K562 (cell line): ENCODE measurements around the gene TBL2. TPM values are rescaled to one million over a fixed set of nuclear protein-coding genes. Genes with fewer than 3 reads are reported as not detected.

ENCODE experiments used
- FOXJ2 ChIP-seq: fragments of 200-800 bp; sonication (Bioruptor generic); IDR thresholded peaks from 2 replicates; pipeline ENCODE4 v1.6.1; 2016; ENCODE audit warnings: missing genetic modification characterization, missing compliant biosample characterization
- HCFC1 ChIP-seq: IDR thresholded peaks from 2 replicates; pipeline ENCODE4 v1.6.1; 2012; ENCODE audit warnings: low read depth, low read length, improper control_type of control experiment
- MAFK ChIP-seq: IDR thresholded peaks from 2 replicates; pipeline ENCODE4 v1.6.1; 2011; ENCODE audit warnings: low read length, improper control_type of control experiment
- MYBL2 ChIP-seq, 2 experiments: fragments of 450-650 bp in 1 of 2; sonication (generic) in 1 of 2; formaldehyde crosslinking in 1 of 2; IDR thresholded peaks; 2 replicates each; pipeline versions ENCODE4 v1.6.1 to v1.8.1; 2017 to 2022; ENCODE audit warnings: borderline replicate concordance in 1 of 2, inconsistent platforms in 1 of 2, low read depth in 1 of 2, mild to moderate bottlenecking in 1 of 2, missing genetic modification reagents in 1 of 2, moderate library complexity in 1 of 2
- NR1H2 ChIP-seq: sonication (generic); formaldehyde crosslinking; IDR thresholded peaks from 2 replicates; pipeline ENCODE4 v1.4.0; 2020; ENCODE audit warnings: mild to moderate bottlenecking, missing genetic modification reagents
- NR2C1 ChIP-seq, 2 experiments: fragments of 450-650 bp; IDR thresholded peaks; 2 replicates each; pipeline ENCODE4 v1.6.1; 2017; ENCODE audit warnings: mild to moderate bottlenecking in 2 of 2, antibody characterized with exemption in 1 of 2, inconsistent platforms in 1 of 2, missing compliant biosample characterization in 1 of 2, missing genetic modification characterization in 1 of 2
- NR2F6 ChIP-seq: fragments of 450-650 bp; formaldehyde crosslinking; IDR thresholded peaks from 2 replicates; pipeline ENCODE4 v1.4.0; 2020; ENCODE audit warnings: mild to moderate bottlenecking
- PHB2 ChIP-seq: fragments of 450-650 bp; IDR thresholded peaks from 2 replicates; pipeline ENCODE4 v1.6.1; 2017; ENCODE audit warnings: low read depth
- REST ChIP-seq, 2 experiments: fragments of 450-650 bp; formaldehyde crosslinking in 1 of 2; IDR thresholded peaks; 2 replicates each; pipeline versions ENCODE4 v1.4.0 to v1.6.1; 2014 to 2020; ENCODE audit warnings: mild to moderate bottlenecking in 2 of 2, borderline replicate concordance in 1 of 2, low read depth in 1 of 2
- TFAM ChIP-seq: fragments of 250-450 bp; sonication (Bioruptor Pico); conservative IDR thresholded peaks from 2 replicates; pipeline ENCODE4 v1.5.0; 2021; ENCODE audit warnings: mild to moderate bottlenecking, moderate library complexity
- USF1 ChIP-seq: sonication (generic); formaldehyde crosslinking; IDR thresholded peaks from 2 replicates; pipeline ENCODE4 v1.9.0; 2022; ENCODE audit warnings: mild to moderate bottlenecking, missing genetic modification reagents
- YBX1 ChIP-seq: fragments of 450-650 bp; IDR thresholded peaks from 2 replicates; pipeline ENCODE4 v1.7.1; 2016; ENCODE audit warnings: mild to moderate bottlenecking
- ZBTB43 ChIP-seq: sonication (generic); formaldehyde crosslinking; IDR thresholded peaks from 2 replicates; pipeline ENCODE4 v1.8.0; 2023; ENCODE audit warnings: mild to moderate bottlenecking, missing genetic modification reagents
- ZNF197 ChIP-seq: fragments of 200-800 bp; sonication (Bioruptor generic); IDR thresholded peaks from 2 replicates; pipeline ENCODE4 v1.6.1; 2016; ENCODE audit warnings: low read depth, missing genetic modification characterization, missing compliant biosample characterization
- ZNF395 ChIP-seq: fragments of 200-800 bp; sonication (Bioruptor generic); IDR thresholded peaks from 2 replicates; pipeline ENCODE4 v1.6.1; 2017; ENCODE audit warnings: missing genetic modification characterization, missing compliant biosample characterization
- polyA plus RNA-seq, 8 experiments: library from polyadenylated mRNA; depleted of rRNA in 4 of 8; stranded (reverse) in 5 of 8; unstranded in 3 of 8; fragments of >200 nt; fragmentation: Nextera tagmentation in 2 of 8; fragmentation: Illumina TruSeq in 1 of 8; extraction: Ambion mirVana in 2 of 8; extraction: Trizol in 1 of 8; gene quantifications; 2 replicates each; pipeline versions ENCODE4 v1.2.1 to v1.2.3, GENCODE V29; 2011 to 2014; ENCODE audit warnings: inconsistent platforms in 1 of 8, missing spikeins in 1 of 8
- total RNA-seq, 7 experiments: library from RNA; depleted of rRNA in 6 of 7; stranded (reverse); fragments of >200 nt in 6 of 7; fragmentation: Illumina TruSeq in 2 of 7; extraction: Trizol in 2 of 7; gene quantifications; 2 replicates each; pipeline versions ENCODE4 v1.2.1 to v1.2.3, GENCODE V29; 2011 to 2021; ENCODE audit warnings: low replicate concordance in 1 of 7

The TBL2 gene
- total and polyA plus RNA-seq, 9 of the 15 experiments (the other 6 are each of a cell fraction or from before 2014, with no cell fraction given): 2.5 to 123 (median 49.2) TPM

GRCh38 chr7:73593207-73594045 lies 15.0 kb upstream of the TBL2 start (continued):
- TF ChIP-seq REST (IDR thresholded peaks at IDR 0.05; ENCODE audit: borderline replicate concordance): no peak
- no peak for TF ChIP-seq REST (CRISPR knock-in tag; IDR thresholded peaks at IDR 0.05; ENCODE audit: low read depth)
- no peak for TF ChIP-seq ZNF395 (CRISPR knock-in tag)
- TF ChIP-seq NR1H2: no peak
- TF ChIP-seq ZBTB43: no peak
- TF ChIP-seq YBX1: no peak
- no peak for TF ChIP-seq MAFK
- no peak for TF ChIP-seq TFAM (CRISPR knock-in tag)
- no peak for TF ChIP-seq PHB2
- TF ChIP-seq HCFC1: no peak
- no peak for TF ChIP-seq ZNF197 (CRISPR knock-in tag)
- no peak for TF ChIP-seq NR2F6 (CRISPR knock-in tag)
- TF ChIP-seq NR2C1 (IDR thresholded peaks at IDR 0.05): no peak
- TF ChIP-seq NR2C1 (tag; IDR thresholded peaks at IDR 0.05): no peak
- no peak for TF ChIP-seq FOXJ2 (tag)
- TF ChIP-seq MYBL2 (IDR thresholded peaks at IDR 0.05; ENCODE audit: low read depth): no peak
- no peak for TF ChIP-seq MYBL2 (CRISPR knock-in tag; IDR thresholded peaks at IDR 0.05; ENCODE audit: borderline replicate concordance)
- no peak for TF ChIP-seq USF1 (CRISPR knock-in tag)
